HG02885 (cell line): ENCODE data around the gene GNPTAB.
A peak's percentile ranks its signal among the peaks of the same experiment; 100 is the strongest.

Source experiments
- ATAC-seq: cut with Tn5 transposase; IDR thresholded peaks from one replicate; pipeline ENCODE4 v1.9.1; 2021; ENCODE audit warnings: mild to moderate bottlenecking; ENCODE audit not compliant: unreplicated experiment, poor library complexity

The GNPTAB gene

GRCh38 chr12:101777978-101778377, 52.8 kb downstream of the GNPTAB start:
- ATAC-seq = no peak

GRCh38 chr12:101777485-101777884, 53.3 kb downstream of the GNPTAB start:
- ATAC-seq = no peak

- ATAC-seq = no peak
Observed at GRCh38 chr12:101775816-101776215, 54.9 kb downstream of the GNPTAB start.

- ATAC-seq = peak; percentile 80
Observed at GRCh38 chr12:101773650-101774162, 57.1 kb downstream of the GNPTAB start.

- ATAC-seq = no peak
Observed at GRCh38 chr12:101772012-101772775, 58.6 kb downstream of the GNPTAB start.

GRCh38 chr12:101769865-101770264, 60.9 kb downstream of the GNPTAB start:
- no peak for ATAC-seq

GRCh38 chr12:101768781-101769180, 62.0 kb downstream of the GNPTAB start:
- no peak for ATAC-seq

- ATAC-seq = no peak
Observed at GRCh38 chr12:101767537-101767936, 63.2 kb downstream of the GNPTAB start.

GRCh38 chr12:101764051-101764792, 66.5 kb downstream of the GNPTAB start:
- no peak for ATAC-seq

- no peak for ATAC-seq
Observed at GRCh38 chr12:101763246-101763931, 67.4 kb downstream of the GNPTAB start.

- ATAC-seq = no peak
Observed at GRCh38 chr12:101761781-101762180, 69.0 kb downstream of the GNPTAB start.

- no peak for ATAC-seq
Observed at GRCh38 chr12:101761350-101761749, 69.4 kb downstream of the GNPTAB start.

GRCh38 chr12:101759396-101760047, 71.2 kb downstream of the GNPTAB start:
- no peak for ATAC-seq

- ATAC-seq = no peak
Observed at GRCh38 chr12:101750152-101750551, 80.6 kb downstream of the GNPTAB start.

- no peak for ATAC-seq
Observed at GRCh38 chr12:101749657-101750056, 81.1 kb downstream of the GNPTAB start.

- no peak for ATAC-seq
Observed at GRCh38 chr12:101748907-101749306, 81.9 kb downstream of the GNPTAB start.

- ATAC-seq = no peak
Observed at GRCh38 chr12:101747697-101748096, 83.1 kb downstream of the GNPTAB start.

GRCh38 chr12:101746661-101747060, 84.1 kb downstream of the GNPTAB start:
- no peak for ATAC-seq

- no peak for ATAC-seq
Observed at GRCh38 chr12:101746196-101746595, 84.6 kb downstream of the GNPTAB start.

GRCh38 chr12:101745481-101745880, 85.3 kb downstream of the GNPTAB start:
- no peak for ATAC-seq
